ENCODE measurements around the gene PLXNA1. TPM values are rescaled to one million over a fixed set of nuclear protein-coding genes. Genes with fewer than 3 reads are reported as not detected.

The PLXNA1 gene
- total and polyA plus RNA-seq, 2 of the 8 experiments (the other 6 are each of a cell fraction or from before 2014, with no cell fraction given): 47.5 to 54.9 TPM

- TF ChIP-seq ATF2 (IDR thresholded peaks at IDR 0.05; ENCODE audit: low read length) (no peak), CTCF (IDR thresholded peaks at IDR 0.05; ENCODE audit: control extremely low read depth in 1 of 3, insufficient read depth in 1 of 3, low read depth in 1 of 3, low read length in 3 of 3) (no peak)
Measured at GRCh38 chr3:126991366-126992200, 8.7 kb downstream of the PLXNA1 start (continued).

Data from H1 (cell line).